ENCODE results near the gene IPMK. TPM values are rescaled to one million over a fixed set of nuclear protein-coding genes. Genes with fewer than 3 reads are reported as not detected.

Gene IPMK
- total RNA-seq, 1 experiment from 2014 or later, result 5.2 TPM

GRCh38 chr10:58219875-58220274 is 47.8 kb downstream of the IPMK start:
- Mint-ChIP-seq H3K9me3 (ENCODE audit: unreplicated experiment) (no peaks in the 10 kb centered on the region), H3K36me3 (ENCODE audit: insufficient read depth, unreplicated experiment) (peaks cover 10% of the 10 kb centered on the region), H3K27me3 (ENCODE audit: insufficient read depth, unreplicated experiment) (no peaks in the 10 kb centered on the region), H3K4me1 (ENCODE audit: insufficient read depth, unreplicated experiment) (peaks cover 11% of the 10 kb centered on the region), H3K27ac (ENCODE audit: low read depth, unreplicated experiment) (no peak overlapping the region), H3K4me3 (ENCODE audit: unreplicated experiment) (no peak overlapping the region)
- no peak for TF ChIP-seq CTCF (IDR thresholded peaks at IDR 0.05; ENCODE audit: unreplicated experiment)
- DNase-seq (ENCODE audit: unreplicated experiment), result no peak
- ChIA-PET CTCF (interaction anchor here (0.7 to 0.9 kb wide), 2 partner anchors 43 to 1923 kb away, joined by 3 read pairs; no protein-coding TSS in a partner anchor), POLR2A (no interaction called here)
- intact Hi-C loops (cut with micrococcal nuclease), result no loop called here
- no TSS peak for BruUV-seq (replicated peaks)

DNA sequence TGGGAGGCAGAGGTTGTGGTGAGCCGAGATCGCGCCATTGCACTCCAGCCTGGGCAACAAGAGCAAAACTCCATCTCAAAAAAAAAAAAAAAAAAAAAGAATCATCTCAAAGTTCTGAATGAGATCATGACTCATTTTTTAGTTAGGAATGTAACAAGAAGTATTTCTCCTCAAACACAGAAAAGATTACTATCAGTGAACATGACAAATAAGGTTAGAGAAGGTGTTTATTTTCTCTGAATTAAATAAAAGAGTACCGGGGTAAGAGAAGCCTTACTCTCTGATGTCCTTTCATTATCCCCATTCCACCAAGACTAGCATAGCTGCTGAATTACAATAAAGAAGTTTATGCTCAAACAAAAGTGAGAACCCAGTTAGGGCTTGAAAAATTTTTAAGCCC is 50.1 kb downstream of the IPMK start:
- no peaks in the 10 kb centered on the region for H3K9me3 Mint-ChIP-seq (ENCODE audit: unreplicated experiment)
- no peaks in the 10 kb centered on the region for H3K27me3 Mint-ChIP-seq (ENCODE audit: insufficient read depth, unreplicated experiment)
- intact Hi-C loops (cut with micrococcal nuclease), result no loop called here
- BruUV-seq (replicated peaks), result no TSS peak
- peaks cover 11% of the 10 kb centered on the region for H3K4me1 Mint-ChIP-seq (ENCODE audit: insufficient read depth, unreplicated experiment)
- POLR2A ChIA-PET, result interaction anchor here (1.6 kb wide), 1 partner anchor 49 kb away, joined by 6 read pairs; no protein-coding TSS in a partner anchor
- CTCF ChIA-PET, result no interaction called here
- no peak overlapping the region for H3K27ac Mint-ChIP-seq (ENCODE audit: low read depth, unreplicated experiment)
- TF ChIP-seq CTCF (IDR thresholded peaks at IDR 0.05; ENCODE audit: unreplicated experiment), result no peak
- no peak overlapping the region for H3K4me3 Mint-ChIP-seq (ENCODE audit: unreplicated experiment)
- no peak for DNase-seq (ENCODE audit: unreplicated experiment)
- peaks cover 20% of the 10 kb centered on the region for H3K36me3 Mint-ChIP-seq (ENCODE audit: insufficient read depth, unreplicated experiment)

DNA sequence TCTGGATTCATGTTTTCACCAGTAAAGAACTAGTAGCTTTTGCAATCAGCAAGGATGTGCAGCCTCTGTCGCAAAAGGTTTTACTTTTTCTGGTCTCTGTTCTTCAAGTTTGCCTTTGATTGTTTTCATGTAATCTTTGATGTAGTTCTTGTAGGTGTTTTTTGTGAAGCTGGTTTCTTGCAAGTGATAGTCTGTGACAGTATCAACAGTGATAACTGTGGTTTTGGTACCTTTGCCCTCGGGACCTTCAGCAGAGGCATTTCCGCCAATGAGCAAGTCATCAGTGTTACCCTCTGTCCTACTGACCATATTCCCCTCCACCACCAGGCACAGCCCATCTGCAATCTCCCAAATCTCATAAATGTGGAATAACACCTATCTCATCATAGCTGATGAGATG is 55.1 kb downstream of the IPMK start:
- TF ChIP-seq CTCF (IDR thresholded peaks at IDR 0.05; ENCODE audit: unreplicated experiment), result no peak
- intact Hi-C loops (cut with micrococcal nuclease), result no loop called here
- DNase-seq (ENCODE audit: unreplicated experiment), result no peak
- no TSS peak for BruUV-seq (replicated peaks)
- no peaks in the 10 kb centered on the region for H3K4me1 Mint-ChIP-seq (ENCODE audit: insufficient read depth, unreplicated experiment)
- no peaks in the 10 kb centered on the region for H3K27me3 Mint-ChIP-seq (ENCODE audit: insufficient read depth, unreplicated experiment)
- no peaks in the 10 kb centered on the region for H3K9me3 Mint-ChIP-seq (ENCODE audit: unreplicated experiment)
- peaks cover 48% of the 10 kb centered on the region for H3K36me3 Mint-ChIP-seq (ENCODE audit: insufficient read depth, unreplicated experiment)
- CTCF ChIA-PET, result interaction anchor here (0.7 kb wide), 1 partner anchor 149 kb away, joined by 4 read pairs; no protein-coding TSS in a partner anchor
- H3K27ac Mint-ChIP-seq (ENCODE audit: low read depth, unreplicated experiment), result no peak overlapping the region
- no peak overlapping the region for H3K4me3 Mint-ChIP-seq (ENCODE audit: unreplicated experiment)
- POLR2A ChIA-PET, result interaction anchor here (0.7 to 0.9 kb wide), 2 partner anchors 56 to 60 kb away, joined by 3 read pairs; partner anchors contain the start of genes CISD1 and IPMK

DNA sequence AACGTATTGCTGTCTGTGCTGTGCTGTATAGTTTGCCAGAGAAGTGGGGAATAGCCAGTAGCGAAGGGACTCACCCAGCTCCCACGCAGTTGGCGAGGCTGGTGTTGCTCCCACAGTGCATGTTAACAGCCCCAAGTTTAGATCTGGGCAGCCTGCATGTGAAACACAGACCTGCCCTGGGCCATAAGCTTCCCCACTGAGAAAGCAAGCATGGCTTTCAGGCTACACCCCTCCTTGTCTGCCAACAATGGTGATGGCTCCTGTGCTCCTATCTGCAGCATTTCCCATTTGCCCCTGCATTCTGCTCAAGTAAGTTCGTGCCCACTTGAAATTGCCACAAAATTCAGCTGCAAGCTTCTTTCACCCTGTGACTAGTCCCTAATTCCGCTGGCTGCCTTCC is 57.5 kb downstream of the IPMK start:
- H3K36me3 Mint-ChIP-seq (ENCODE audit: insufficient read depth, unreplicated experiment), result peaks cover 41% of the 10 kb centered on the region
- ChIA-PET CTCF (interaction anchor here (2.0 kb wide), 1 partner anchor 11 kb away, joined by 7 read pairs; no protein-coding TSS in a partner anchor), POLR2A (no interaction called here)
- no TSS peak for BruUV-seq (replicated peaks)
- intact Hi-C loops (cut with micrococcal nuclease), result no loop called here
- TF ChIP-seq CTCF (IDR thresholded peaks at IDR 0.05; ENCODE audit: unreplicated experiment), result no peak
- H3K4me1 Mint-ChIP-seq (ENCODE audit: insufficient read depth, unreplicated experiment), result no peaks in the 10 kb centered on the region
- no peaks in the 10 kb centered on the region for H3K27me3 Mint-ChIP-seq (ENCODE audit: insufficient read depth, unreplicated experiment)
- no peak overlapping the region for H3K27ac Mint-ChIP-seq (ENCODE audit: low read depth, unreplicated experiment)
- DNase-seq (ENCODE audit: unreplicated experiment), result no peak
- no peaks in the 10 kb centered on the region for H3K9me3 Mint-ChIP-seq (ENCODE audit: unreplicated experiment)
- no peak overlapping the region for H3K4me3 Mint-ChIP-seq (ENCODE audit: unreplicated experiment)
